HPDE6-E6E7 (cell line): ENCODE measurements around the gene ATP6AP2.
A peak's percentile ranks its signal among the peaks of the same experiment; 100 is the strongest.

Experiments
- DNase-seq: peaks from one replicate; pipeline ENCODE4 v3.0.0; 2011; ENCODE audit warnings: missing footprints; ENCODE audit errors: extremely low spot score

ATP6AP2 gene

GRCh38 chrX:40644821-40645358 lies 64.1 kb downstream of the ATP6AP2 start:
- DNase-seq, result peak; percentile 31

GRCh38 chrX:40646489-40647306 lies 65.9 kb downstream of the ATP6AP2 start:
- DNase-seq, result no peak

GRCh38 chrX:40647307-40648197 lies 66.8 kb downstream of the ATP6AP2 start, which contains the start of gene CXorf38:
TSS of gene CXorf38 (minus strand) at chrX:40647561. CDS start at chrX:40647520, 41 bp downstream.
- peak; percentile 75 for DNase-seq

- no peak for DNase-seq
These were observed 71.0 kb downstream of the ATP6AP2 start for GRCh38 chrX:40651620-40652223.

- no peak for DNase-seq
These were observed 71.9 kb downstream of the ATP6AP2 start for GRCh38 chrX:40652664-40653063.

GRCh38 chrX:40653535-40653934 lies 72.8 kb downstream of the ATP6AP2 start:
- no peak for DNase-seq
